NK-92 treated with Interleukin-12 subunit alpha and Interleukin-12 subunit beta, amount 100 ng/mL, for 24 hours (cell line): ENCODE measurements around the gene HIPK3.
"Not testable (repeated sequence)": the region's sequence is repeated elsewhere in the genome, so short reads cannot be mapped to it uniquely, and the experiment has no call there.

ENCODE experiments used
- DNase-seq: peaks from one replicate; lab custom pipeline; 2025; lab: John Stamatoyannopoulos, UW

HIPK3 gene

DNA sequence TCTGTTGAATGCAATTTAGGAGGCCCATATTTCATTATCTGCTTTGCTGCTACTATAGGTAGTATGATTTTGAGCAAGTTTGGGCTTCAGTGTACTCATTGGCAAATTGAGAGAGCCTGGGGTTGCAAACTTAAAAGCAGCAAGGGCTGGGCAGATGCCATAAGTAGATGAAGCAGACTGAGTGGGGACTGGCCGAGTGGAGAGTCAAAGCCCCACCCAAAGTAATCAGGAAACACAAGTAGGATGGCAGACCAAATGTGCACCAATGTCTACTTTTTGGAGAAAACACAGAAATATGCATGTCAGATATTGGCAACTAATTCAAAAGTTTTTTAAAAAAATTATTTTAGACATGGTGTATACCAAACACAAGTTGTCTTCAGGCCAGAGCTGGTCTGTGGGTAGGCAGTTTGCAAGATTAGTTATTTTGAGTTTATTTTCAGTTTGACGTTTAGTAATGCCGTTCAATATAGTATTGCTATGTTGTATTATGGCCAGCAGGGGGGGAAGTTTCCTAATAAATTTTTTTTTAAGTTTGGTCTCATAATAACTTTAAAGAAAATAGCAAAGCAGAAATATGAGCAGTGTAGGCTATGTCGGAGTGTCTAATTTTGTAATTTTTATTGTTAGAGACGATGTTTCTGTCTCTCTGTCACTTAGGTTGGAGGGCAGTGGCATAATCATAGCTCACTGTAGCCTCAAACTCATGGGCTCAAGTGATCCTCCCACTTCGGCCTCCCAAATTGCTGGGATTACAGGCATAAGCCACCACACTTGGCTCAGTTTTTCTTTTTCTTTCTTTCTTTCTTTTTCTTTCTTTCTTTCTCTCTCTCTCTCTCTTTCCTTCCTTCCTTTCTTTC is 105.1 kb downstream of the HIPK3 start:
- no peak for DNase-seq

DNA sequence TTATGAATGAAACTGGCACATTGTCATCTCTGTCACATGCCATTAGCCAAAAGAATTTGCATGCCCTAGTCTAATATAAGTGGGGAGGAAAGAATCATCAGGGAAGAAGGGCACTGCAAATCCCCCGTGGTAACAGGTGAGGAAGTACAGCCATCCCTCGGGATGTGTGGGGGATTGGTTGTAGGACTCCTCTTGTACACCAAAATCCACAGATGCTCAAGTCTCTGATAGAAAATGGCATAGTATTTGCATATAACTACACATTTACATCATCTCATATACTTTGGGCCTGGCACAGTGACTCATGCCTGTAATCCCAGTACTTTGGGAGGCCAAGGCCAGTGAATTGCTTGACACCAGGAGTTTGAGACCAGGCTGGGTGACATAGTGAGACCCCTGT is 109.7 kb downstream of the HIPK3 start:
- no peak for DNase-seq

DNA sequence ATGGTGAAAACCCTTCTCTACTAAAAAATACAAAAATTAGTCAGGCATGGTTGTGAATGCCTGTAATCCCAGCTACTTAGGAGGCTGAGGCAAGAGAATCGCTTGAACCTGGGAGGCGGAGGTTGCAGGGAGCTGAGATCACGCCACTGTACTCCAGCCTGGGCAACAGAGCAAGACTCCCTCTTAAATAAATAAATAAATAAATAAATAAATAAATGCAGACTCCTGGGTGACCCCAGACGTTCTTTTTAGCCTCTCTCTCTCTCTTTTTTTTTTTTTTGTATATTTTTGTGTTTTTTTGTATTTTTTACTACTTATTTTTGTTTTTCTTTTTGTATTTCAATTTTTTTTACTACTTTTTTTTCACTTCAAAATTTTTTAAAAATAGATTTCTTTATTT is 111.3 kb downstream of the HIPK3 start:
- not testable (repeated sequence) for DNase-seq

DNA sequence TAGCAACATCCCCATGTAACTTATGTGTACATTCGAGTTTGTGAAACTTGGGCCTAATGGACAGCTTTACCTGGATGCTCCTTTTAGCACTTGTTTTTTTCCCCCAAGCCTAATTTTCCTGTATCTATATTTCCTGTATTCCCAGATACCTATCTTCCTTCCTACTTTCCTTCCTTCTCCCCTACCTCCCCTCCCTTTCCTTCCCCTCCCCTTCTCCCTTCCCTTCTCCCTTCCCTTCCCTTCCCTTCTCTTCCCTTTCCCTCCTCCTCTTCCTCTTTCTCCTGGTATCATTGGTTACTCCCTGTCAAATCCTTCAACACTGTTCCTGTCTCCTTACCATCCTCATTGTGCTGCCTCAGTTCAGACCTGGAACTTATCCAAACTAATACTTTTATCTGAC is 111.8 kb downstream of the HIPK3 start:
- DNase-seq, result no peak

DNA sequence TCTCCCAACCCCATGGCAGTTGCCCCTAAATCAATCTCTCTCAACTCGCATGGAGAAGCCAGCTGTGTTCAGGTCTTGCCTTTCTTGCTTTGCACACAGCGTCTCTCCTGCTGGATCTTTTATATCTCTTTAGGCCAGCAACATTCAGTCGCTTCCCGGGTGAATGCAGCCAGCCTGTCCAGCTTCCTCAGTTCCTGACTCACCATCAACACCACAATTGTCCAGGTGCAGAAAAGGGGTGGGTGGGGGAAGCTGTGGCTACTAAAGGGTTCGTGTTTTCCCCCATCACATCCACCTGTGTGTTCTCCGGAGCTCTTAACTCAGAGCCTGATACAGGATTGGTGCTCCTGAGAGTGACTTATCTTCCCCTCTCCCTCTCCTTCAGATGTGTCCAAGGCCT is 116.5 kb downstream of the HIPK3 start:
- DNase-seq, result no peak

DNA sequence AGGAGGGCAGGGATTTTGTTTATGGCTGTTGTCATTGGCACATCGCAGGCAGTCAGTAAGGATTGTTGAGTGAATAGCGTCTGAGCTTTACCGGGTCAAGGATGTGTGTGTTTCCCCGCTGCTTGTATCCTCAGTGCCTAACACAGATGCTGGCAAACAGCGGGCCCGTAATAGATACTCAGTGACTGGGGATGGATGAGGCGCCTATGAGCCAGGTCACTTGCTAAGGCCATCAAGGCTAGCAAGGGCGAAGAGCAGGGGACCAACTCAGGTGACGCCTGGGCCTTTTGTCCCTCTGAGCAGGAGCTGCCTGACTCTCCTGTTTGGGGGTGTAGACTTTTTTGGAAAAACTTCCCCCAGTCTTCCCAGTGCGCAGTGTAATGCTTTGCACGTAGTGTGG is 118.1 kb downstream of the HIPK3 start:
- DNase-seq, result no peak

DNA sequence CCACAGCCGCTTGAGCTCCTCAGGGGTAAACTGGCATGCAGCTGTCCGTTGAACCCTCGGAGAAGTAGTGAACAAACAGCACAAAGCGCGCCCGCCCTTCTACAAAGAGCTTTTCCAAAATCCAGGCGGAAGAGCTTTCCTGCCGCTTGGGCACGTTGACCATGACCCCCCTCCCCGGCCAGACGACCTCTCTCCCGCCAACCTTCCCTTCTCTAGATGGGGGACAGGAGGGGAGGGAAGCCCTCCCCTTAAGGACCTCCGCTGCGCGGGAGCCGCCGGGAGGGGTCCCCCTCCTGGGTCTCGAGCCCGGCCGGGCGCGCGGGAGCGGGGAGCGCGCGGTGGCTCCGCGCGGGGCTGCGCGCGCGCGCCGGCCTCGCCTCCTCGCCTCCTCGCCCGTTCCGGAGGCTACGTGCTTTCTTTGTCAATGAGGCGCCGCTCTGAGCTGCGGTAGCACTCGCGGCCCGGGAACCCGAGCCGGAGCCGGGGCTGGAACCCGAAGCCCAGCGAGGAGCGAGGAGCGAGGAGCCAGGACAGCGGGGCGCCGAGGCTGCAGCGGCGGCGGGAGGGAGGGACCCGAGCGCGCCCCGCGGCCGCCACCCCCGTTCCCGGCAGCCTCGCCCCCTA is 118.6 kb downstream of the HIPK3 start, which contains the start of gene KIAA1549L:
Gene KIAA1549L, plus strand, starts transcription at position 421 of the 624 bp plus-strand sequence.
- no peak for DNase-seq

DNA sequence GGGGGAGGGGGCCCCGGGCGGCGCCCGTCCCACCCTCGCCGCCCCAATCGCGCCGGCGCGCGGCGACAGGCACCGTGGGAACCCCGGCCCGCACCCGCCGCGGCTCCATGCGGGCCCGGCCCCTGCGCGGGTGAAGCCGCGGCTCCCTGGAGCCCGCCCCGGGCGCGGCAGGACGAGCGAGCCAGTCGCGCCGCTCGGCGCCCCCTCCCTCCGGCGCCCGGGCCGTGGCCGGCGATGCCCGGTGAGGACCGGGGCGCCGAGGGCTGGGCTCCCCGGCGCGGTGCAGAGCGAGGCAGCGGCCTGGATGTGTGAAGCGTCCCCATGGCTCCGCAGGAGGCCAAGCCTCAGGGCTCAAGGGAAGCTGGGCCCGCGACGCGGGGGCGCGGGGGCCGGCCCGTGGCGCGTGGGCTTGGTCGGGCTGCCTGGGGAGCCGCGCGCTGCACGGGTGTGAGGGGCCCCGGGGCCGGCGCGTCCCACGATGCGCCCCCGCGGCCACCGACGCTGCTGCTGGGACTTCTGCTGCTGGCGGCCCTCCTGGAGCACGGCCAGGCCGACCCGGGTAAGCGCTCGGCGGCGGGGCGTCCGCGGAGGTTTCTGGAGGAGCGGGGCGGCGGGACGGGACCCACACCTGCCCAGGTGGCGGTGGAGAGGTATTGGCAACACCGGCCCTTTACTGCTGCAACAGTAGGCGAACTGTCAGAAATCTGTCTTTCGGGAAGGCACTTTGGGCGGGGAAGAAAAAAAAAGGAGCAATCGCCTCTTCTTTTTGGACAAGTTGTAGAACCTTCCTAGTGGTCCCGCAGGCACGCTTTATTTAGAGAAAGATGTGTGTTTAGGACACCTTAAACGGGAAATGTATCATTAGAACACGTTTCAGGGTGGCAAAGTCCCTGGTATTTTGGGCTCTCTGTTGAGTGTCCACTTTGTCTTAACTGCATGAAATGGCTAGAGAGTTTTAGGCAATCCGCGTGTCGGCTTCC is 119.4 kb downstream of the HIPK3 start:
- no peak for DNase-seq

DNA sequence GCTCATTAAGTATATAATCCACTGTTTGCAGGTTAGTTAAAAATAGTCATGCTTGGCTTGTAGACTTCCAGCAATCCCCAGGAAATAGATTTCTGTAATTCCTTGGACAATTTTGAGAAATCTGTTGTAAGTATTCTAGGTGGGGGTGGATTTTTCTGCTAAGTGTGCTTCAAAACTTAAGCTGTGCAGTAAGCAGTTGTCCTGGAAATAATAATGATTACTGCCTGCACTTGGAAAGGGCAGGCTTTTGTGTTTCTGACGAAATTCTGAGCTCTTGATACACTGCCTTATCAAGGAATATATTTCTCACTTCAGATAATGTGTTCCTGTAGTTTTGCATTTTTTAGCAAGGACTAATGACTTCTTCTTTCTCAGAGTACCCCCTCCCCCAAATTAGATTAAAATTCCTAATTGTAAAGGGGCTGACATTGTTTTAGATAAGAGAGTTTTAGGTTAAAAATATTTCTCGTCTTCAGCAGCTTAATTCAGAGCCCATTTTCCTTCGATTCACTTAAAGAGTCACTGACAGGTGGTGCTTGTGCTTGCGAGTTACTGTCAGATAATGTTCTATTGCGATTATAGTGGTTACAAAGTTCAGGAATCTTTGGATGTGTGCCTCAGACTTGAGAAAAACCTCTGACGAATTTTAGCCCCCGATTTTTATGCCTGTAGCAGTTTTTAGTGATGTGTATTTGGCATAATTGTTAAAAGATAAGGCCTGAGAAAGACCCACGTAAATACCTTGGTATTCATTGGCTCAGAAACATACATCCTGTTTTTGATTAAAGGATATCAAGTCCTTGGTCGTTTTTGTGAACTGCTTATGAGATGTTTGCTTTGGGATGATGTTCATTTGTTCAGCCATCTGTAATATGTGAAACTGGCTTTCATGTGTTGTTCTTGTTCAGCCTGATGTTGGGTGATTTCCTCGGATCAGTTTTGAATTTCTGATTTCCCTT is 120.5 kb downstream of the HIPK3 start:
- no peak for DNase-seq

DNA sequence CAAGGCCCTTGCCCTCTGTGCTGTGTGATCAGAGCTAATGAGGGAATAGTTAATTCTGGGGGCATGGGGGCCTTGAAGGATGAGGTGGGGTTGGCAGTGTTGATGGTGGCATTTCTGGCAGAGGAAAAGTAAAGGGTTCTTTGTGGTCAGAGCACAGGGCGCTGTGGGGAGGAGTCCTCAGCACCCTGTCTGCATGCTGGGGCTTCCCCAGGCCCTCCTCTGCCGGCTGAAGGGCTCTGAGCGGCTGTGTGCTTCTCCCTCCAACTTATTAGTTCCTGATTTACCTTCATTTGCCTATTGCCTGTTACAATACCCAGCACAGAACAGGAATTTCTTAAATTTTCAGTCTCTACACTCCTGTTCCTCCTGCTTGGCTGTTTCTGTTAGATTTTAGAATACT is 122.8 kb downstream of the HIPK3 start:
- DNase-seq, result no peak

DNA sequence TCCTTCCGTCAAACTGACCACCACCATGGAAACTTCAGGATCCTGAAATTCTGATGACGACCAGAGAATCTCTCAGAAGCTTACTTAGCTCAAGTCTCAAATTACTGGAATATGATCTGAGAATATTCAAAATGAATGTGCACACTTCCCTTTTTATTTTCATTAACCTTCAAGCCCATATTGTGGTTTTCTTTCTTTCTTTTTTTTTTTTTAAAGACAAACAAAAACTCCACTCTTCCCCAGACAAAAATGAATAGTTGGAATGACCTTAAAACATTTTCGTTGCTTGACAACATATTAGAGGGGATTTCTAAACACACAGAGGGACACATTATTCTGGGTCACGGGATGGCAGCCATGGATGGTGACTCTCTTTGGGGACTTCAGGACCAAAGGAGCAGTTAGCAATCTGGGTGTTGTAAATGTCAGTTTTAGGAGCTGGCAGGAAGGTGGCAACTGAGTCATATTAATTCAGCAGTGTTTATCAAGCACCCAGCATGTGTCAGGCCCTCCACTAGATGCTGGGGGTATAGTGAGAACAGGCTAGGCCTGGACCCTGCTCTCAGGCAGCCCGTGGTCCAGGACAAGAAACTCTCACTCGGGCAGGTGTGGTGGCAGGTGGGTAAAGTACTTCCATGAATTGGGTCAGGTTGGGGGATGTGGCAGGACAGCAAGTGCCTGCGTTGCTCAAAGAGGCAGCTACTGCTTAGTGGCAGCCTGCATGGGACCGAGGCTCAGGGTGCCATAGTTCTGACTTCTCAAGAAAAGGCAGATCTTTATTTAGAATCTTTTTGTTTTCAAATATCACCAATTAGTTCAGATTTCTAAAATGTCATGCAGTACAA is 126.1 kb downstream of the HIPK3 start:
- DNase-seq, result no peak

DNA sequence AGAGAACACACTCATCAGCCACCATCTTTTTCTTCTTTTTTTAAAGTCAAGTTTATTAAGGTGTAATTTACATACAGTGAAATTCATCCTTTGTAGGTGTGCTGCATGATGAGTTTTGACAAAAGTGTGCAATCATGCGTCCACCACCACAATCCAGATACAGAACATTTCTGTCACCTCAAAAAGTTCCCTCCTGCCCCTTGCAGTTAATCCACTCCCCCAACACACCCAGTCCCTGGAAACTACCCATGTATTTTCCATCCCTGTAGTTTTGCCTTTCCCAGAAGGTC is 126.7 kb downstream of the HIPK3 start:
- DNase-seq, result no peak

DNA sequence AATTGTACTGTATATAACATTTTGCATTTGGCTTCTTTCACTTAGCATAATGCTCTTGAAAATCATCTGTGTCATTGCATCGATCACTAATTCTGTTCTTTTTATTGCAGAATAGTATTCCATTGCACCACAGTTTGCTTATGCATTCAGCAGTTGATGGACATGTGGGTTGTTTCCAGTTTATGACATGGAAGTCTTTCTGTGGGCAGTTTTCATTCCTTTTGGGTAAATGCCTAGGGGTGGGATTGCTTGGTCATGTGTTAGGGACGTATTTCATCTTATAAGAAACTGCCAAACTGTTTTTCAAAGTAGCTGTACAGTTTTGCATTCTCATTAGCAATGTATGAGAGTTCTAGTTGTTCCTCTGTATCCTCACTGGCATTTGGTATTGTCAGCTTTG is 127.0 kb downstream of the HIPK3 start:
- DNase-seq, result no peak

DNA sequence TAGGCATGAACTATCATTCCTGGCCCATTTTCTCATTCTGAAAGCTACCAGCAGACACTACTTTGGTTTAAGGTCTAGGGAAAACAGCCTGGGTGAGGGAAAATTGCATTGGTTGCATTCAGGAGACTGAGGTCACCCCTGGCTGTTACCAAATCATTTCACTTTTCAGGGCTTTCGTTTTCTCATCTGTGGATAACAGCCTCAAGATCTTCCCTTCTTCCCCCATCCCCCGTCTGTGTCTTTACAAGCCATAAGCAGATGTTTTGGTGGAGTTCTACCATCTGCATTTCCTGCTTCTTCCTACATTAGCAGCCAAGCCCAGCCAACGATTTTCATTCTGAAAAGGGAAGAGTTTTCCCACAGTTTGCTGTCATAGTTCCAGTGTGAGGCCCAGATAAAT is 130.4 kb downstream of the HIPK3 start:
- DNase-seq, result no peak

DNA sequence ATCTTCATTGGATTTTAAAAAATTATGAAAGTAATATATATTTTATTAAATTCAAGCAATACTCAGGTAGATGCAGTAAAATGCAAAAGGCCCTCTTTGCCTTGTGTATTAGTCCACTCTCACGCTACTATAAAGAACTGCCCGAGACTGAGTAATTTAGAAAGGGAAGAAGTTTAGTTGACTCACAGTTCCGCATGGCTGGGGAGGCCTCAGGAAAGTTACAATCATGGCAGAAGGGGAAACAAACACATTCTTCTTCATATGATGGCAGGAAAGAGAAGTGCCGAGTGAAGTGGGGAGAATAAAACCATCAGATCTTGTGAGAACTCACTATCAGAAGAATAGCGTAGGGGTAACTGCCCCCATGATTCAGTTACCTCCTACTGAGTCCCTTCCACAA is 130.8 kb downstream of the HIPK3 start:
- no peak for DNase-seq

DNA sequence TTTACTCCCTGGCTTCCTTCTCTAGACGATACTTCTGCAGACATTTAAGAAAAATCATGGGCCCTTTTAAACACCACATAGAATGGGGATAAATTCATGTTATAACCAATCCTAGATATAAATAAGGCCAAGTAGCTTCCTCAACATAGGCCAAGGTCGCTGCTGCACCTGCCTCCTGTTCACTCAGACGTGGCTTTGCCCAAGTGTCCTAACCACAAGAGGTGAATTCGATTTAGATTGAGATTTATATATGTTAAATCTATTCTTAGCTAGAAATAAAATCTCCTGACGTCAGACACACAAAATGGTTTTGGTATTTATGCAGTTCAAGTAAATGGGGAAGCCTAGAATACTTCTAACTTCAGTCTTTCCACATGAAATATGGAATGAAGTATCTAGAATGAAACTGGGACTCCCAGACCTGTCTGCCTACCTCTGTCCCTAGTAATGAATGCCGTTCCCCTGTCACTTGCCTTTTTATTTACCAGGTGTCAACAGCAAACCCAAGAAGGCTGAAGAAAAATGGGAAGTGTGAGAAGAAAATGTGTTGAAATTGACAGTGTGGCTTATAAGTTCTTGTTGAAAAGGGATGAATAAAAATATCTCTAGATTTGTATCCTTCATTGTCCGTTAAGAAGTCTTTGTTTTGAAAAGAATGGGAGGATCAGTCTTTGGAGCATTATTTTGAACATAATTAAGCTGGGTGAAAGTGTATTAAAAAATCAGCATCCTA is 131.8 kb downstream of the HIPK3 start:
- no peak for DNase-seq

DNA sequence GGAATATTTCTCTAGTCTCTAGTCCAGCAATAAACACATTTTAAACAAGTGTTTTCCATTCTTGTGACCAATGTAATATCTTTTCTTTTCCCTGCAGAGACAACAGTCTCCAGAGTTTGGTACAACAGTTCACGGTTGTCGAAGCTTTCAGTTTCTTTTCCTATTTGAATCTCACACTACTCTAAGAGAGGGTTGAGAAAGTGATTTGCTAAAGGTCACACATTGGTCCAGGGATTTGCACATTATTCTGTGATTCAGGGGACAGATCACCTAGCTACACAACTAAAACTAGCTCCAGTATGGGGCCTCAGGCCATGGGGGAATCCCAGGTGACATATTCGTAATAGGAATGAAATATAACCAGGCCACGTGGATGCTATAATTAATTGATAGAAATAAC is 132.5 kb downstream of the HIPK3 start:
- DNase-seq, result no peak

DNA sequence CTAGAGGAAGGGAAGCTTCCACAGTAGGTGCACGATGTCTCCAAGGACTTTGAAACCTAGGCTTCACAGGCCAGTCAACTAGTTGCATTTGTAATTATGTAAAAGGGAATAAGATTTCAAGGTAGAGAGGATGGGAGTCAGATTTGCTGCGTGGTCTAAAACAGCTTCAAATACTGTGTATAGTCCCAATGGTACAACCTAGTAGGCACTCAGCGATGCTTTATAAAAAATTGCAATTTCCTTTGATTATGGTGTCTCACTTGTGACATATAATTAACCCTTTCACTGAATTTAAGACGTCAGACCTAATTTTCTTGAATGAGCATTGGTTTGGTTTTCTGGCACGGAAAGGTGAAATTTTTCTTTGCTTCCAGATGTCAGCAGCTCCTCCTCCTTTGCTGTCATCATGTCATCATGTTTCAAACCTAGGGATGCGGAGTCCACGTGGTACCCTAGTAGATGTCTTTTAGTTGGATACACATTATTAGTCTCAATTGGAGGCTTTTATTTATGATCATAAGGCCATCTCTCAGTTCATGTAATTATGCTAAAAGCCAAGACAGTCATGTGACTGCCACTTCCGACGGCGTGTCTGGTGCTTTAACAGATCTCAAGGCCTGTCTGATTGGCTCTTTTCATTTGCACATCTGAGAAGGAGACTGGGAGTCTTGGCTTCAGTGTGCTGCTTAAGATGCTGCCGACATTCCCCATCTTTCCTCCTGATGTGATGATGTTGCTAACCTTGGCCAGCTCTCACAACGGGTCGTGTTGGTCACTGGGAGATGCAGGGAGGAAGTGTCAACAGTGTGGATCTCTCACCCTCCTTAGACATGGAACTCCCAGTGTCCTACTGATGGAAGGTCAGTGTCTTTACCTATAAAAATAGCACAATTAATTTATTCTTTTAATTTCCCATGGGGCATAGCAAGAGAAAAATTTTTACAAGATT is 134.0 kb downstream of the HIPK3 start:
- no peak for DNase-seq

DNA sequence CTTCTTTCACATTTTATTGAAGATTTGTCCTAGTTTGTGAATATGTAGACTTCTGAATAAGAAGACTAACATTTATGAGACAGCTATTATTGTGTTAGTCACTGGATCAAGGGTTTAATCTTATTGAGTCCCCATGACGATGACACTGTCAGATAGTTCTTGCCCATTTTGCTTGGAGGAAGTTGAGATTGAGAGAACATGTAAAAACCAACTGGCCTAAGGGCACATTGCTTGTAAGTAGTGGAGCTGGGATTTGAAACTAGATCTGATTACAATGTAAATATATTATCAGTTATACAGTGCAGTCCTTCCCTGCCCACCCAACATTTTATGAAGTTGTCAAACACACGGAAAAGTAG is 134.7 kb downstream of the HIPK3 start:
- DNase-seq, result no peak
